Measurements from ENCODE around the gene PDZRN4.

DNA sequence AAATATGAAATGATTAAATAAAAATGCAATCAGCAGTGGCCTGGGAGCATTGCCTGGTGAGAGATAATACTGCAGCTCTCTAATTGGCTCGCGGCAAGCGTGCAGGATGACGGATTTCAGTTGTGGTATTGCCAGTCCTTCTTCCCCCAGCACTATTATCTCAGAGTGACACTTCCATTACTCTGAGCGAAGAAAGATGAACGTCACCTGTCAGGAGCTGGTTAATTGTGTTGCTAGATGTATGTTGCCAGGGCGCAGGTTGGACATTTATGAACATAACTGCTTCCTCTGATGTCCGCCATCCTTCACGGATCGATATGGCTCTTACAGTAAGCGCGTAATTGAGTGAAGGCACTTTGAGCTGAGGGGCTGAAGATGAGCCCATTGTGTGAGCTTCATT, 374.9 kb downstream of the PDZRN4 start:
- TF ChIP-seq POLR2AphosphoS5 (IDR thresholded peaks at IDR 0.05; ENCODE audit: low read depth), result no peak
- TF ChIP-seq, protein P1, sequence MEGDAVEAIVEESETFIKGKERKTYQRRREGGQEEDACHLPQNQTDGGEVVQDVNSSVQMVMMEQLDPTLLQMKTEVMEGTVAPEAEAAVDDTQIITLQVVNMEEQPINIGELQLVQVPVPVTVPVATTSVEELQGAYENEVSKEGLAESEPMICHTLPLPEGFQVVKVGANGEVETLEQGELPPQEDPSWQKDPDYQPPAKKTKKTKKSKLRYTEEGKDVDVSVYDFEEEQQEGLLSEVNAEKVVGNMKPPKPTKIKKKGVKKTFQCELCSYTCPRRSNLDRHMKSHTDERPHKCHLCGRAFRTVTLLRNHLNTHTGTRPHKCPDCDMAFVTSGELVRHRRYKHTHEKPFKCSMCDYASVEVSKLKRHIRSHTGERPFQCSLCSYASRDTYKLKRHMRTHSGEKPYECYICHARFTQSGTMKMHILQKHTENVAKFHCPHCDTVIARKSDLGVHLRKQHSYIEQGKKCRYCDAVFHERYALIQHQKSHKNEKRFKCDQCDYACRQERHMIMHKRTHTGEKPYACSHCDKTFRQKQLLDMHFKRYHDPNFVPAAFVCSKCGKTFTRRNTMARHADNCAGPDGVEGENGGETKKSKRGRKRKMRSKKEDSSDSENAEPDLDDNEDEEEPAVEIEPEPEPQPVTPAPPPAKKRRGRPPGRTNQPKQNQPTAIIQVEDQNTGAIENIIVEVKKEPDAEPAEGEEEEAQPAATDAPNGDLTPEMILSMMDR (IDR thresholded peaks at IDR 0.05; ENCODE audit: insufficient read depth, low read length), result no peak
- TF ChIP-seq SPI1 (IDR thresholded peaks at IDR 0.05; ENCODE audit: borderline replicate concordance, low read depth), result no peak
